M059J (cell line): ENCODE results near the gene CST6. TPM values are rescaled to one million over a fixed set of nuclear protein-coding genes. Genes with fewer than 3 reads are reported as not detected.

ENCODE experiments used
- DNase-seq: peaks from one replicate; pipeline ENCODE4 v3.0.0-alpha.2; 2012; ENCODE audit warnings: low read depth
- total RNA-seq: library from RNA; depleted of rRNA; stranded (reverse); fragments of >200 nt; shearing (Covaris generic); gene quantifications from 2 replicates; pipeline ENCODE4 v1.2.3, GENCODE V29; 2014; rRNA removed

CST6 gene
- total RNA-seq, 1 experiment from 2014 or later, result 0.20 TPM

DNA sequence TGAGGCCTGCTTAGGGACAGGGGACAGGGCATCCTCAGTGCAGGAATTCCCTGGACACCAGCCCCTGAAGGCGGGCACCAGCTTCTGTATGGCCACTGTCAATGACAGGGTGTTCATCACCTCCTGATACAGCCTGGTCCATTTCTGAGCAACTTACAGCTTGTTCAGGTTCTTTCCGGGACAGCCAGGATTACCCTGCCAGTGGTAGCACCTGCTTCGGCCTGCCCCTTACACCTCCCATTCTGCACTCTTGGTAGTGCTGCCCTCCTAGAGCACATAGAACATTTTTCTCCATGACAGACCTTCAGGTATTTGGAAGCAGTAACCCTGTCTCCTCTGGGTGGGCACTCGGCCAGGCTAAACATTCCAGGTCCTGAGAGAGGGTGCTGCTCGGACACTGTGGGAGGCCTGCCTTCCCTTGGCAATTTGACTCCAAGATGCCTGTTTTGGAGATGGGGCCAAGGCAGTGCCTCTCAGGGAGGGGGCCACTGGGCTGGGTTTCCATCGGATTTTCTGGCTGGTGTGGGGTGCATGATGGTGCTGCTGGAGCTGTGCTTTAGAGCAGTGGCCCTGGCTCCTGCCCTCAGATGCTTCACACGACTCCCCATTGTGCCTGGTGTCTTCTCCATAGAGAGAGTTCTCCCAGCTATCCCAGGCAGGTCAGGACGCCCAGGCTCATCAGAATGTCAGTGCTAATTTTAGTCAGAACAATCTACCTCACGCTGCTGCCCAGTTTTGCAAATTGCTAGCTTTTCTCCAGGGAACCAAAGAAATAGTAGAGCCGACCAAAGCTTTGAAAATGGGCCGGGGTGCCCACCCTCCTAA lies 35.9 kb downstream of the CST6 start:
- DNase-seq, result peak; percentile 50

DNA sequence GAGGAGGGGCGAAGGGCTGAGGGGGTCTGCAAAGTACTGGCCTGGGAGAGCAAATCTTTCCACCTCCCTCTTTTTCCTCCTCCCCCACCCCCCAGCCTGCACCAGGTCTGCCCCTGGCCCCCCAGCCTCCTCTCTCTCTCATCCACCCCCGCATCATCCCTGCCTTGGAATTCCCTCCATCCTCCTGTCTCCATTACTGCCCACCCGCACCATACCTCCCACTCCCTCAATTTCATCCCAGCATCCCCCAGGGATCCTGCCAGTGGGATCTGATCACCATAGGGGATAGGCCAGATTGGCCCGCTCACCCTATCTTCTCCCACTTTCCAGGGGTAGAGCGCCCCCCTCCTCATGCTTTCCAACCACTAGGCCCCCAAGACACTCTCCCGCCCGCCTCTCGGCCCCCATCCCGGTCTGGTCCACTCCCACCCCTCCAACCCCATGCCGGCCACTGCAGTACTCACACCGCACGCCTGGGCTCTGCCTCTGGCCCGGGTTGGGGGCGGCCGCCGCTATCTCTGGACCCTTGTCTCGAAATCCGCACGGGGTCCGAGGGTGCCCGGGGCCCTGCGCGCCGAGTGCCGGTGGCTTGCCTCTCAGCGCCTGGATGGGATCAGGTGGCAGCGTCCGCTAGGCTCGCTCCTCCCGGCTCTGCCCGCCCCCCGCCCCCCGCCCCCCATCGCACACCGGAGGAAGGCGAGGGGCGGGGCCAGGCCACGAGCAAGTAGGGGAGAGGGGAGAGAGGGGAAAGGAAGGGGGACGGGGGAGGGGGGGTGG lies 36.9 kb downstream of the CST6 start, which contains the start of gene GAL3ST3:
Gene GAL3ST3 (minus strand): TSS at position 615 of the 777 bp plus-strand sequence. CDS start 3,746 bp downstream, outside the sequence.
- DNase-seq, result no peak

DNA sequence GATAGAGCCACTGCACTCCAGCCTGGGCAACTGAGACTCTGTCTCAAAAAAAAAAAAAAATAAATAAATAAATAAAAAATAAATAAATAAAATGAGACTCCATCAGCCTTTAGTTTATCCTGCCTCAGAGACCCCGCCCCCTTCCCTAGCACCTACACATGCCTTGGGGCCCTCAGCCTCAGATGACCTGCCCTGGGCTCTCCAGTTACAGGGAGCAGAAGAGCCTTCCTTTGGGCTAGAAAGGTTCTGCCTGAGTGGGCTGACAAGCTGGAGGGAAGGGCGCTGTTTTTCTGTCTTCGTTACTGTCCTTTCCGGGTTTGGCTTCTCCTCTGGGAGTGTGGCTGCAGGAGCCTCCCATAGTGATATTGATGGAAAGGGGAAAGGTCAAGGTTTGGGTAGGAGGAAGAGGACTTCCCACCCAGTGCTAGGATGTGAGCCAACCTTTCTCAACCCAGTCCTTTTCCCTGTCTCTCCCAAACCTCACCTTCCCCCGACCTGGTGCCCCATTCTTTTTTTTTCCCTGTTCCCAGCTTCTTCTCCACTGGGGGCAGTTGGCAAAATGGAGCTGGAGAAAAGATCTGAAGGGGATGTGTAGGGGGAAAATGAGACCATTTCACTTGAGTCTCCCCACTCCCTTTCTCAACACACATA lies 38.9 kb downstream of the CST6 start:
- DNase-seq, result peak; percentile 23

DNA sequence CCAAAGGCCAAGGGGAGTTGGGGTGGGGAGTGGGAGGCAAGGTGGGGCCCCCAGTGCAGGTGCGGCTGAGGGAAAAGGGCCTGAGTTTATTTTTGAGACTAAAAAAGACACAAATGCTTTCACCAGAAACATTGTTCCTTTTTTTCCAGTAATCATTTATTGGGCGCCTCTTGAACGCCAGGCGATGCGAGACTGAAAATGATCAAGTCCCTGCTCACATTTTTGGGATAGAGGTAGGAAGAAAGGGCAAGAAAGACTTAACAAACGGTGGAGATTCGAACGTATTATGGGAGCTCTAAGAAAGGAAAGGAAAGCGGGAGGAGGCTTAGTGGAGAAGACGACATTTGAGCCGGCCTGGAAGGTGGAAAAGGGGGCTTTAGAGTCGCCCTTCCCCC lies 39.6 kb downstream of the CST6 start:
- DNase-seq, result no peak

DNA sequence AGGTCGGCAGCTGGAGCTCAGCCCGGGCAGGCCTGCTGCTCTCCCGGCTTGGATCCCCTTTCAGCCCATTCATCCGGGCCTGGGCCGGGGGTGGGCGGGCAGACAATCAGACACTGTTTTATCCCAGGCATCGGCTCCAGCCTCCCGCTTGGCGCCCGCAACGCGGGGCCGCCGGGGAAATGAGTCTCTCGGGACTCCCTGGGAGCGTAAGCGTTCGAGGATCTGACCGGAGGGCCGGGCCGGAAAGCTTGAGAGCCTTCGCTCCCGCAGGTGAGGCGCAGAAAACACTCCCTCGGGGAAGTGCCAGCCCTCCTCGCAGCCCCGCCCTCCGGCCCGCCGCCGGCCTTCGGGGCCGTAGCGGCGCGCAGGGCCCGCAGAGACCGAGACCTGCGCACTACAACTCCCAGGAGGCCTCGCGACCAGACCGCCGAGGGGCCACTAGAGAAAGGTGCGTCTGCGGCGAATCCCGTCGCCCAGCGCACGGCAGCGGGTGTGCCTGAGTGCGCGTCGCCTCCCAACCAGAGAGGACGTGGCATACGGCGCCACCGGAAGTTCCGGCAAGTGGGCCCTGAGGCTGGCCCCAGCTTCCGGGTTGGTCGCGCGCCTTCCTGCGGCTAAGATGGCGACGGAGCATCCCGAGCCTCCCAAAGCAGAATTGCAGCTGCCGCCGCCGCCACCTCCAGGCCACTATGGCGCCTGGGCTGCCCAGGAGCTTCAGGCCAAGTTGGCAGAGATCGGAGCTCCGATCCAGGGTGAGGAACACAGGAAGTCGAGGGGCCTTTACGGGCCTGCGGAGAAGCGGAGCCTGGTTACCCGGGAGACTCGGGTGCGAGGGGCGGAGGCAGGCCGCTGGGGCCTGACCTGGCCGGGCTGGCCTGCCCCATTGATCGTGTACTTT lies 40.2 kb downstream of the CST6 start, which contains the start of gene SF3B2:
Gene SF3B2 (plus strand): TSS at position 599 of the 898 bp plus-strand sequence. CDS start 21 bp downstream, at position 620.
- peak; percentile 99 for DNase-seq

DNA sequence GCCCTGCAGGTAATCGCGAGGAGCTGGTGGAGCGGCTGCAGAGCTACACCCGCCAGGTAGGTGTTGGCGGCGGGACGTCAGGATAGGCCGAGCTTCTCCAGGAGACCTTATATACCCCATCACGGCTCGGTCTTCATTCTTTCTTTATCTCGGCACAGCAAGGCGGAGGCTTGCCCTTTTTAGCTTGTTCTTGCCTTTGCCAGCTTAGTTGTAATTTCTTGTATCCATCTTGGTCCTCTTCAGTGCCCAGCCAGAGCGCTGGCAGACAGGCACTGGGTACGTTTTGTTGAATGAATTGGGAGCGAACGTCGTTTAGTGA lies 40.8 kb downstream of the CST6 start:
- no peak for DNase-seq

DNA sequence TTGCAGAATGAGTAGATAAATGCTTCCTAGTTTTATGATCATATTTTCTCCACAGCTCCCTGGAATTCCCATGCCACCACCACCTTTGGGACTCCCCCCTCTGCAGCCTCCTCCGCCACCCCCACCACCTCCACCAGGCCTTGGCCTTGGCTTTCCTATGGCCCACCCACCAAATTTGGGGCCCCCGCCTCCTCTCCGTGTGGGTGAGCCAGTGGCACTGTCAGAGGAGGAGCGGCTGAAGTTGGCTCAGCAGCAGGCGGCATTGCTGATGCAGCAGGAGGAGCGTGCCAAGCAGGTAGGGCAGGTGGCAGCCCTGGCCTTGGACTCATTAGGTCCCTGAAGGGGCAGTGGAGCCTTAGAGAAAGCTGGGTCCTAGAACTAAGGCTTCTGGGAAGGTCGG lies 43.2 kb downstream of the CST6 start:
- DNase-seq, result no peak

DNA sequence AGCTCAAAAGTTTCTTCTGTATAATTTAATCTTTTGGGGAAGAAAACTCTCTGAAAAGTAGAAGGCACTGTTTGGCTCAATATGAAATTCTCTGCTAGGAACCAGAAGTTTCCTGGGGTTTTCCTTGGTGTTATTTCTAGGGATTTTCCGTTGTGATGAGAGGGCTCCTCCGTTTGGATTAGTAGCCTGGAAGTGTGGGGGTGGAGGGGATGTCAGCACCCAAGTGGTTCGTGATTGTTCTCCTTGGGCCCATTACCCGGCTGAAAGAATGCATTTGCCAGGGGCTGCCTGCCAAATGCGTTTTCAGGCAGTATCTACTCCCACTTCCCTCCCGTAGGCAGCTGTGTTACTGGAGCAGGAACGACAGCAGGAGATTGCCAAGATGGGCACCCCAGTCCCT lies 44.7 kb downstream of the CST6 start:
- no peak for DNase-seq

DNA sequence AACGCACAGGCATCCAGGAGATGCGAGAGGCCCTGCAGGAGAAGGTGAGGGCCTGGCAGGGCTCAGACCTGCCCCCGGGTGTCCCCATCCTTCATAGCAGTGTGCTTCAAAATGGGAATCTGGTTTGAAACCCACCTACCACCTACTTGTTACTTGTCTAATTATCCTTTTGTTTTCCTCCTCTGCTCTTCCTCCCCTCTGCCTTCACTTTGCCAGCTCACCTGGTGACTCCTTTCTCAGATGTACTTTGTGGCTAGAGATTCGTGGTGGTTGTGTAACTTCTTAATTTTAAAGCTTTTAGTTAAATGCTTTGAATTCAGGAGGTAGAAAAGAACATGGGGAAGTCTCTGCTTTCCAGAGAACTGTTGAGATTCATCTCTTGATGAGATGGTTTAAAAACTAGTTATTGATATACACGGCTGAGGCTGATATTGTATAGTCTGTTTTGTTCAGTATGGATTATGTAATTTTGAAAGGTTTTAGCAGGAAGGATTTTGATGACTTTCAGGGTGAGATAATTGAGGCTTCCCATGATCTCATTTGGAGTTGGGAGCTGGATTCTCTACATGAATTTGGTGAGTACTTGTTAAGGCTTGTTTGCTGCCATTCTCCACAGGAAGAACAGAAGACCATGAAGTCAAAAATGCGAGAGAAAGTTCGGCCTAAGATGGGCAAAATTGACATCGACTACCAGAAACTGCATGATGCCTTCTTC lies 48.3 kb downstream of the CST6 start:
- no peak for DNase-seq

DNA sequence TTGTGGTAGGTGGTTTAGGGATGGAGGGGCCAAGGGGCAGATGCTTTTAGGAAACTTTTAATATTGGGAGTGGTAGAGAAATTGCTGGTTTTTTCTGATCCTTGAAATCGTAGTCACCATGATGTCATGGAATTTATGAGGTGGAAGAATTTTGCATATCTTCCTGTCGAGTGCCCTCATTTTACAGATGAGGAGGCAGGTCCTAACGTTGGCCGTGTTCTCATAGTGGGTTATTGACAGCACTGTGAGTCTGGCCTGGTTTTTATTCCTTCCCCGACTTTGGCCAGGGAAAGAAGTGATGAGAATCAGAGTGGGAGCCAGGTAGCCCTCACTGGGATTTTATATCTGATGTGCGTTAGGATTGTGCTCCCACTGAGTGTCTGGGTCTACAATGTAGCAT lies 49.5 kb downstream of the CST6 start:
- no peak for DNase-seq

DNA sequence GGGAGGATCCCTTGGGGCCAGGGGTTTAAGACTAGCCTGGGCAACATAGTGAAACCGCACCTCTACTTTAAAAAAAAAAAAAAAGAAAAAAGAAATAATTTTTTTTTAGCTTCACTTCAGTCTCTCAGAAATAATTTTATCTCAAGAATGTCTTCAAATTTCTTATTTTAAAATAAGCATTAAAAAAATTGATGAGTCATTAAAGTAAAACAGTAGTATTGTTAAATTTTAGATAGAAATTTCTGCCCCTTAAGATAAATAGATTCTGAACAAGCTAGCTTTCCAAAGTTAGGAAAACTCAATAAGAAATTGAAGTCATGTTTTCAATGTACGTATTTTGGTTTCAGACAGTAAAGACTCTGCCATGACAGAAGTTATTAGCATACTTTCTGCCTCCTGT lies 50.6 kb downstream of the CST6 start:
- no peak for DNase-seq

Other genes with a start within 250 kb of the CST6 start
- gene AP5B1, start 231.0 kb upstream of the CST6 start, total RNA-seq, result 5.9 and 13.0 TPM in 2 replicates
- gene OVOL1, start 224.9 kb upstream of the CST6 start, total RNA-seq, result not detected in 2 replicates
- gene SNX32, start 178.0 kb upstream of the CST6 start, total RNA-seq, result 0.12 TPM in 1 of 2 replicates, not detected in the other
- 1,801 and 2,276 TPM in 2 replicates for gene CFL1, start 153.8 kb upstream of the CST6 start, total RNA-seq
- 22.7 and 42.4 TPM in 2 replicates for gene MUS81, start 151.6 kb upstream of the CST6 start, total RNA-seq
- 14.4 and 25.3 TPM in 2 replicates for gene EFEMP2, start 139.2 kb upstream of the CST6 start, total RNA-seq
- gene CTSW, start 132.2 kb upstream of the CST6 start, total RNA-seq, result 0.49 and 1.5 TPM in 2 replicates
- gene FIBP, start 123.5 kb upstream of the CST6 start, total RNA-seq, result 149 and 165 TPM in 2 replicates
- gene CCDC85B, start 121.3 kb upstream of the CST6 start, total RNA-seq, result 57.1 and 95.3 TPM in 2 replicates
- gene FOSL1, start 111.6 kb upstream of the CST6 start, total RNA-seq, result 253 and 286 TPM in 2 replicates
- gene C11orf68, start 92.9 kb upstream of the CST6 start, total RNA-seq, result 39.1 and 47.9 TPM in 2 replicates
- gene DRAP1, start 92.6 kb upstream of the CST6 start, total RNA-seq, result 456 and 489 TPM in 2 replicates
- gene TSGA10IP, start 66.5 kb upstream of the CST6 start, total RNA-seq, result not detected in 2 replicates
- gene SART1, start 50.3 kb upstream of the CST6 start, total RNA-seq, result 60.3 and 102 TPM in 2 replicates
- gene EIF1AD, start 9.9 kb upstream of the CST6 start, total RNA-seq, result 46.0 and 46.9 TPM in 2 replicates
- gene BANF1, start 9.5 kb upstream of the CST6 start, total RNA-seq, result 97.1 and 106 TPM in 2 replicates
- 1.6 TPM in 2 replicates for gene CATSPER1, start 14.5 kb downstream of the CST6 start, total RNA-seq
- gene GAL3ST3, start 37.2 kb downstream of the CST6 start, total RNA-seq, result not detected in 2 replicates
- gene SF3B2, start 40.4 kb downstream of the CST6 start, total RNA-seq, result 164 and 233 TPM in 2 replicates
- 24.2 and 32.7 TPM in 2 replicates for gene PACS1, start 58.3 kb downstream of the CST6 start, total RNA-seq
- 15.1 and 17.6 TPM in 2 replicates for gene KLC2, start 245.7 kb downstream of the CST6 start, total RNA-seq